Eye (tissue), 1 donor: Measurements from ENCODE around the gene PLPP7.
"Not testable (repeated sequence)": the region's sequence is repeated elsewhere in the genome, so short reads cannot be mapped to it uniquely, and the experiment has no call there.

Experiments used
- DNase-seq: peaks from one replicate; pipeline ENCODE4 v3.0.0-alpha.2; 2015

Gene PLPP7

GRCh38 chr9:131337131-131337848 is 47.8 kb downstream of the PLPP7 start:
- no peak for DNase-seq

GRCh38 chr9:131339212-131339611 is 49.7 kb downstream of the PLPP7 start:
- not testable (repeated sequence) for DNase-seq

- not testable (repeated sequence) for DNase-seq
These were observed 55.5 kb downstream of the PLPP7 start for GRCh38 chr9:131344931-131345535.

GRCh38 chr9:131346559-131346958 is 57.0 kb downstream of the PLPP7 start:
- no peak for DNase-seq

- DNase-seq = no peak
These were observed 58.0 kb downstream of the PLPP7 start for GRCh38 chr9:131347376-131348020.

GRCh38 chr9:131348631-131349521 is 59.4 kb downstream of the PLPP7 start:
- no peak for DNase-seq

GRCh38 chr9:131349522-131349880 is 60.0 kb downstream of the PLPP7 start:
- DNase-seq = no peak

GRCh38 chr9:131349881-131350563 is 60.5 kb downstream of the PLPP7 start:
- DNase-seq = peak; percentile 91

GRCh38 chr9:131356479-131356878 is 67.0 kb downstream of the PLPP7 start:
- not testable (repeated sequence) for DNase-seq

- no peak for DNase-seq
These were observed 69.0 kb downstream of the PLPP7 start for GRCh38 chr9:131358556-131358955.
